Measurements from ENCODE around the gene PCDH7.

- no peak for TF ChIP-seq EP300 (IDR thresholded peaks at IDR 0.05)
- no peak for TF ChIP-seq CTCF (IDR thresholded peaks at IDR 0.05)
Observed at GRCh38 chr4:30720021-30720660, at the start of gene PCDH7.

All from esophagus muscularis mucosa (tissue), 3 donors.